Liver (tissue), 9 donors: ENCODE measurements around the gene CHD3. TPM values are rescaled to one million over a fixed set of nuclear protein-coding genes. Genes with fewer than 3 reads are reported as not detected.

Source experiments
- DNase-seq: peaks from one replicate; pipeline ENCODE4 v3.0.0-alpha.2; 2017; ENCODE audit warnings: low spot score
- H3K27ac ChIP-seq, 2 donors: one replicate each; pipeline ENCODE4 v1.7.0; 2013; ENCODE audit warnings: inconsistent platforms in 2 of 2, low read length in 2 of 2, control low read depth in 1 of 2, low read depth in 1 of 2, mild to moderate bottlenecking in 1 of 2
- H3K27me3 ChIP-seq, 4 donors: one replicate each; pipeline versions ENCODE4 v1.6.1 to v1.7.0; 2013; ENCODE audit warnings: low read length in 3 of 4, inconsistent platforms in 1 of 4, mild to moderate bottlenecking in 1 of 4, moderate library complexity in 1 of 4; ENCODE audit not compliant: control insufficient read depth in 4 of 4, insufficient read depth in 4 of 4
- H3K36me3 ChIP-seq, 4 donors: one replicate each; pipeline versions ENCODE4 v1.6.1 to v1.7.0; 2013; ENCODE audit warnings: low read length in 3 of 4, mild to moderate bottlenecking in 3 of 4, low read depth in 1 of 4, moderate library complexity in 1 of 4; ENCODE audit not compliant: control insufficient read depth in 4 of 4, insufficient read depth in 3 of 4
- H3K4me1 ChIP-seq, 4 donors: one replicate each; pipeline versions ENCODE4 v1.6.1 to v1.7.0; 2013; ENCODE audit warnings: low read length in 3 of 4, mild to moderate bottlenecking in 3 of 4, moderate library complexity in 1 of 4; ENCODE audit not compliant: control insufficient read depth in 4 of 4, insufficient read depth in 4 of 4
- H3K4me3 ChIP-seq, 3 donors: one replicate each; pipeline versions ENCODE4 v1.6.1 to v1.7.0; 2013; ENCODE audit warnings: low read length in 3 of 3, control low read depth in 1 of 3, low read depth in 1 of 3, mild to moderate bottlenecking in 1 of 3
- H3K9ac ChIP-seq, 2 donors: one replicate each; pipeline ENCODE4 v1.7.0; 2013; ENCODE audit warnings: low read length in 2 of 2, mild to moderate bottlenecking in 2 of 2, moderate library complexity in 2 of 2, control low read depth in 1 of 2, low read depth in 1 of 2
- H3K9me3 ChIP-seq, 4 donors: one replicate each; pipeline versions ENCODE4 v1.6.1 to v1.7.0; 2013; ENCODE audit warnings: low read length in 3 of 4; ENCODE audit not compliant: control insufficient read depth in 4 of 4
- FOXA1 ChIP-seq: IDR thresholded peaks from 2 replicates; pipeline ENCODE4 v1.6.1; 2016; ENCODE audit warnings: antibody characterized with exemption
- FOXA2 ChIP-seq: IDR thresholded peaks from 2 replicates; pipeline ENCODE4 v1.6.1; 2016; ENCODE audit warnings: antibody characterized with exemption
- GABPA ChIP-seq, 2 donors: IDR thresholded peaks in 1 of 2; conservative IDR thresholded peaks in 1 of 2; 2 replicates each; pipeline ENCODE4 v1.6.1; 2016; ENCODE audit warnings: antibody characterized with exemption in 2 of 2, mild to moderate bottlenecking in 1 of 2, moderate library complexity in 1 of 2
- HNF4A ChIP-seq, 2 donors: conservative IDR thresholded peaks; 2 replicates each; pipeline ENCODE4 v1.6.1; 2016; ENCODE audit warnings: antibody characterized with exemption in 2 of 2, mild to moderate bottlenecking in 2 of 2
- HNF4G ChIP-seq: IDR thresholded peaks from 2 replicates; pipeline ENCODE4 v1.6.1; 2016; ENCODE audit warnings: antibody characterized with exemption
- NR2F2 ChIP-seq: IDR thresholded peaks from 2 replicates; pipeline ENCODE4 v1.6.1; 2016; ENCODE audit warnings: antibody characterized with exemption
- RAD21 ChIP-seq, 2 donors: IDR thresholded peaks; 2 replicates each; pipeline ENCODE4 v1.6.1; 2016; ENCODE audit warnings: antibody characterized with exemption in 2 of 2, mild to moderate bottlenecking in 2 of 2
- REST ChIP-seq: IDR thresholded peaks from 2 replicates; pipeline ENCODE4 v1.6.1; 2016; ENCODE audit warnings: antibody characterized with exemption, mild to moderate bottlenecking
- RXRA ChIP-seq, 2 donors: IDR thresholded peaks; 2 replicates each; pipeline ENCODE4 v1.6.1; 2017 to 2018; ENCODE audit warnings: antibody characterized with exemption in 2 of 2, mild to moderate bottlenecking in 1 of 2
- SP1 ChIP-seq: IDR thresholded peaks from 2 replicates; pipeline ENCODE4 v1.6.1; 2018; ENCODE audit warnings: antibody characterized with exemption, mild to moderate bottlenecking
- WGBS: extraction: QIAGEN DNeasy Blood & Tissue Kit; methylation state at CpG from one replicate; pipeline ENCODE4 v1.1.7; 2013; 5-methylcytosine and 5-hydroxymethylcytosine counted together
- polyA plus RNA-seq, 2 donors: library from polyadenylated mRNA; stranded (reverse) in 1 of 2; unstranded in 1 of 2; fragments of 200-250 nt in 1 of 2; fragments of >200 nt in 1 of 2; fragmentation: Nextera tagmentation in 1 of 2; extraction: Ambion mirVana in 1 of 2; gene quantifications; one replicate each; pipeline versions ENCODE4 v1.2.1 to v1.2.3, GENCODE V29; 2013 to 2015
- total RNA-seq, 2 donors: library from RNA; depleted of rRNA; stranded (reverse); fragments of >200 nt; gene quantifications; one replicate each; pipeline ENCODE4 v1.2.3, GENCODE V29; 2014
- TF ChIP-seq, protein P1 (sequence below): IDR thresholded peaks from 2 replicates; pipeline ENCODE4 v1.6.1; 2016; ENCODE audit warnings: antibody characterized with exemption
- TF ChIP-seq, protein P2 (sequence below): fragments of 150-350 bp; IDR thresholded peaks from 2 replicates; pipeline ENCODE4 v1.5.1; 2017; ENCODE audit warnings: improper control_type of control experiment, low read depth, low read length; ENCODE audit not compliant: missing input control
- TF ChIP-seq, protein P3 (sequence below): IDR thresholded peaks from 2 replicates; pipeline ENCODE4 v1.6.1; 2016; ENCODE audit warnings: antibody characterized with exemption
- donor health status: healthy.
- donor health status: healthy.
- donor health status: healthy.
- donor health status: healthy.
- donor health status: healthy.

The CHD3 gene
- total and polyA plus RNA-seq, 4 donors, result 1.9 to 14.4 (median 7.2) TPM

DNA sequence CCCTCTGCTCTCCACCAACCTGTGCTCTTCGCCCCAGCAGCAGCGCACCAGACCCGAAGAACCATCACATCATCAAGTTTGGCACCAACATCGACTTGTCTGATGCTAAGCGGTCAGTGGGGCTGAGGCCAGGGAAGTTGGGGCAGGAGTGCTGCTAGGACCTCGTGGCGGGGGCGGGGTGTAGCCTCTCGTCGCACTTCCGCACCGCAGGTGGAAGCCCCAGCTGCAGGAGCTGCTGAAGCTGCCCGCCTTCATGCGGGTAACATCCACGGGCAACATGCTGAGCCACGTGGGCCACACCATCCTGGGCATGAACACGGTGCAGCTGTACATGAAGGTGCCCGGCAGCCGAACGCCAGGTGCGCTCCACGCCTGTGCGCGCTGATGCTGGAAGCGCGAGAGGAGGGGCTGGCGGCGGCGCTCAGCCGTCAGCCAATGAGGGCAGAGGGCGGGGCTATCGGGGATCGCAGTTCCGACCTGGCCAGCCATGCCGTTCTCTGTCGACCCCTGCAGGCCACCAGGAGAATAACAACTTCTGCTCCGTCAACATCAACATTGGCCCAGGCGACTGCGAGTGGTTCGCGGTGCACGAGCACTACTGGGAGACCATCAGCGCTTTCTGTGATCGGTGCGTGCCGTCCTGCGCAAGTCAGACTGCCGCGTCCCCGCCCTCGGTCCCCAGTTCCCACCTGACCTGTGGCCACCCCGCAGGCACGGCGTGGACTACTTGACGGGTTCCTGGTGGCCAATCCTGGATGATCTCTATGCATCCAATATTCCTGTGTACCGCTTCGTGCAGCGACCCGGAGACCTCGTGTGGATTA lies 36.9 kb upstream of the CHD3 start:
- Histone ChIP-seq H3K4me3 (no peak overlapping the region), H3K9ac (no peak overlapping the region)
- peak; percentile 95 to 97 for TF ChIP-seq RAD21 (IDR thresholded peaks at IDR 0.05)
- TF ChIP-seq, protein P1, sequence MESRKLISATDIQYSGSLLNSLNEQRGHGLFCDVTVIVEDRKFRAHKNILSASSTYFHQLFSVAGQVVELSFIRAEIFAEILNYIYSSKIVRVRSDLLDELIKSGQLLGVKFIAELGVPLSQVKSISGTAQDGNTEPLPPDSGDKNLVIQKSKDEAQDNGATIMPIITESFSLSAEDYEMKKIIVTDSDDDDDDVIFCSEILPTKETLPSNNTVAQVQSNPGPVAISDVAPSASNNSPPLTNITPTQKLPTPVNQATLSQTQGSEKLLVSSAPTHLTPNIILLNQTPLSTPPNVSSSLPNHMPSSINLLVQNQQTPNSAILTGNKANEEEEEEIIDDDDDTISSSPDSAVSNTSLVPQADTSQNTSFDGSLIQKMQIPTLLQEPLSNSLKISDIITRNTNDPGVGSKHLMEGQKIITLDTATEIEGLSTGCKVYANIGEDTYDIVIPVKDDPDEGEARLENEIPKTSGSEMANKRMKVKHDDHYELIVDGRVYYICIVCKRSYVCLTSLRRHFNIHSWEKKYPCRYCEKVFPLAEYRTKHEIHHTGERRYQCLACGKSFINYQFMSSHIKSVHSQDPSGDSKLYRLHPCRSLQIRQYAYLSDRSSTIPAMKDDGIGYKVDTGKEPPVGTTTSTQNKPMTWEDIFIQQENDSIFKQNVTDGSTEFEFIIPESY, result peak; percentile 20
- no peak for TF ChIP-seq HNF4A (conservative IDR thresholded peaks at IDR 0.05)
- TF ChIP-seq NR2F2, result no peak
- TF ChIP-seq RXRA (IDR thresholded peaks at IDR 0.05), result peak; percentile 23 to 25
- TF ChIP-seq, protein P2, sequence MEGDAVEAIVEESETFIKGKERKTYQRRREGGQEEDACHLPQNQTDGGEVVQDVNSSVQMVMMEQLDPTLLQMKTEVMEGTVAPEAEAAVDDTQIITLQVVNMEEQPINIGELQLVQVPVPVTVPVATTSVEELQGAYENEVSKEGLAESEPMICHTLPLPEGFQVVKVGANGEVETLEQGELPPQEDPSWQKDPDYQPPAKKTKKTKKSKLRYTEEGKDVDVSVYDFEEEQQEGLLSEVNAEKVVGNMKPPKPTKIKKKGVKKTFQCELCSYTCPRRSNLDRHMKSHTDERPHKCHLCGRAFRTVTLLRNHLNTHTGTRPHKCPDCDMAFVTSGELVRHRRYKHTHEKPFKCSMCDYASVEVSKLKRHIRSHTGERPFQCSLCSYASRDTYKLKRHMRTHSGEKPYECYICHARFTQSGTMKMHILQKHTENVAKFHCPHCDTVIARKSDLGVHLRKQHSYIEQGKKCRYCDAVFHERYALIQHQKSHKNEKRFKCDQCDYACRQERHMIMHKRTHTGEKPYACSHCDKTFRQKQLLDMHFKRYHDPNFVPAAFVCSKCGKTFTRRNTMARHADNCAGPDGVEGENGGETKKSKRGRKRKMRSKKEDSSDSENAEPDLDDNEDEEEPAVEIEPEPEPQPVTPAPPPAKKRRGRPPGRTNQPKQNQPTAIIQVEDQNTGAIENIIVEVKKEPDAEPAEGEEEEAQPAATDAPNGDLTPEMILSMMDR, result peak; percentile 99
- no peak for TF ChIP-seq HNF4G
- no peak for TF ChIP-seq REST
- peak; percentile 65 for TF ChIP-seq SP1

DNA sequence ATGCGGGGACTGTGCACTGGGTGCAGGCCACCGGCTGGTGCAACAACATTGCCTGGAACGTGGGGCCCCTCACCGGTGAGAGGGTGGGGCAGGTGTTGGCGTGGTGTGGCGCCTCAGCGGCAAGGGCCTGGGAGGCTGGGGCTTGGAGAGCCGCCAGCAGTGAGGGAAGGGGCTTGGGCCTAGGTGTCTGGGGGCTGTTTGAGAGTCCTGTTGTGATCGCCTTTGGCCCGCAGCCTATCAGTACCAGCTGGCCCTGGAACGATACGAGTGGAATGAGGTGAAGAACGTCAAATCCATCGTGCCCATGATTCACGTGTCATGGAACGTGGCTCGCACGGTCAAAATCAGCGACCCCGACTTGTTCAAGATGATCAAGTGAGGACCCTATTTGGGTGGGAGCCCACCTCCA lies 36.3 kb upstream of the CHD3 start:
- H3K9me3 ChIP-seq, result no peaks in the 10 kb centered on the region
- no peak for DNase-seq
- peaks cover 5 to 23% (median 20%) of the 10 kb centered on the region in 4 donors for H3K4me1 ChIP-seq
- no peak overlapping the region for H3K4me3 ChIP-seq
- H3K27ac ChIP-seq, result no peak overlapping the region
- WGBS, result 82% methylated on average over 20 of the region's 20 CpGs
- H3K36me3 ChIP-seq, result peaks cover 16 to 45% (median 26%) of the 10 kb centered on the region in 4 donors
- no peaks in the 10 kb centered on the region for H3K27me3 ChIP-seq
- no peak overlapping the region for H3K9ac ChIP-seq
- TF ChIP-seq, protein P2, result no peak
- TF ChIP-seq FOXA2 (no peak), REST (no peak), HNF4G (no peak), GABPA (IDR thresholded peaks at IDR 0.05 in 1 of 2, conservative IDR thresholded peaks at IDR 0.05 in 1 of 2) (no peak), RAD21 (IDR thresholded peaks at IDR 0.05) (no peak), FOXA1 (no peak), NR2F2 (no peak)
- TF ChIP-seq, protein P1, result no peak
- TF ChIP-seq, protein P3, sequence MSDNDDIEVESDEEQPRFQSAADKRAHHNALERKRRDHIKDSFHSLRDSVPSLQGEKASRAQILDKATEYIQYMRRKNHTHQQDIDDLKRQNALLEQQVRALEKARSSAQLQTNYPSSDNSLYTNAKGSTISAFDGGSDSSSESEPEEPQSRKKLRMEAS, result no peak

More for the DNA sequence above, 36.9 kb upstream of the CHD3 start:
- Histone ChIP-seq H3K27ac (no peak overlapping the region), H3K36me3 (peaks cover 19 to 50% (median 28%) of the 10 kb centered on the region in 4 donors), H3K27me3 (no peaks in the 10 kb centered on the region), H3K4me1 (peaks cover 5 to 20% (median 18%) of the 10 kb centered on the region in 4 donors), H3K9me3 (no peaks in the 10 kb centered on the region)
- peak; percentile 93 for DNase-seq
- WGBS, result 31% methylated on average over 60 of the region's 60 CpGs
